Renal cortical epithelial cell (primary cell): Measurements from ENCODE around the gene PARP4. TPM values are rescaled to one million over a fixed set of nuclear protein-coding genes. Genes with fewer than 3 reads are reported as not detected.
"Not testable (repeated sequence)": the region's sequence is repeated elsewhere in the genome, so short reads cannot be mapped to it uniquely, and the experiment has no call there.

Source experiments
- DNase-seq: peaks from one replicate; pipeline ENCODE4 v3.0.0-alpha.2; 2011; ENCODE audit warnings: low read depth
- total RNA-seq: library from RNA; depleted of rRNA; stranded (reverse); fragments of >200 nt; gene quantifications from 2 replicates; pipeline ENCODE4 v1.2.3, GENCODE V29; 2014

Gene PARP4
- total RNA-seq, 1 donor from 2014 or later = 124 TPM

DNA sequence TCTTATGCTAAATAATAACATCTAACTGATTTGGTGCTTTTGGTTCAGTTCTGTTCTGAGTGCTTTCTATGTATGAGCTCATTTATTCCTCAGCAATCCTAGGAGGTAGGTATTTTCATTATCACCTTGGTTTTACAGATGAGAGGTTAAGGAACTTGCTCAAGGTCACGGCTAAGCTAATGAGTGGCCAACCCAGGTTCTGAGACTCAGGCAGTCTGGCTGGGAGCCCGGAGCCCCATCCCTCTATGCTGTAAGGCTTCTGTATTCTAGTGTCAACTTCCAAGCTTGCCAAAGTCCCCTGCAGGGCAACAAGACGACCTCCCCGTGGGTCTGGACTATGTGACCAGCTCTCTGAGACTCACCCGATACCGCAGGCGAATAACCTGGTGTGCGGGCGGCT is 60.5 kb downstream of the PARP4 start:
- peak; percentile 52 for DNase-seq

DNA sequence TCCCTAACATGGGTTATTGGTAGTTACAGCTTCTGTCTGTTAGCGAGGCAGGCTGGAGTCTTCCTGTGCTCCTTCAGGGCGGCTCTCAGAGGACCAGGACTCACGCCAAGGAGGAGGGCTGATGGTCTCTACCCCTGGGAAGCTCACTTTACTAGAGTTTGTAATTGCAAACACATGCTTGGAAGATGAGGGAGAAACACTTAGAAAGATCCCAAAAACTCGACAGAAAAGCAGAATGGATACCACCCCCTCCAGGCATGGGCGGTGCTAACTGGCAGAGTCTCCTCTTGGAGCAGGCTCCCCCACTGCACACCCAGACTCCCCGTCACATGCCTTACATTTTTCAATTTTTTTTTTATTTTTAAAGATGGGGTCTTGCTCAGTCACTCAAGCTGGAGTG is 62.0 kb downstream of the PARP4 start:
- DNase-seq = no peak

GRCh38 chr13:24444851-24445250 is 67.7 kb downstream of the PARP4 start:
- DNase-seq = not testable (repeated sequence)

- no peak for DNase-seq
These were observed 69.2 kb downstream of the PARP4 start for GRCh38 chr13:24443366-24443765.

DNA sequence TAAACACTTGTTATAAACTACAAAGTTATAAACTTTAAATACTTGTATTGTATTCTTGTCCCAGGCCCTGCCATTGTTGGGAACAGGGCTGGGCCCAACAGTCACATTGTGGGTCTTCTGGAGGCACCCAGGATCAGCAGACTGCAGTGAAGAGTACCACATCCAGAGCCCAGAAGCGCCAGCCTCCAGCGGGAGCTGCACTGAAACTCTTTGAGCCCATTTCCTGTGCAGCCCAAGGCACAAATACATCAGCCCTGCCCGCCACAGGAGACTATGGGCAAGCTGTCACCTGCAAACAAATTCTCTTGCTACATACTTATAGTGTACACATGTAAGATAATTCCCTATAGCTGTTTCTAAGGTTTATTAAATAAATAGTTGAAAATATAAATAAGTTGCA is 86.5 kb downstream of the PARP4 start:
- not testable (repeated sequence) for DNase-seq

- DNase-seq = not testable (repeated sequence)
These were observed 92.9 kb downstream of the PARP4 start for GRCh38 chr13:24419668-24420067.

DNA sequence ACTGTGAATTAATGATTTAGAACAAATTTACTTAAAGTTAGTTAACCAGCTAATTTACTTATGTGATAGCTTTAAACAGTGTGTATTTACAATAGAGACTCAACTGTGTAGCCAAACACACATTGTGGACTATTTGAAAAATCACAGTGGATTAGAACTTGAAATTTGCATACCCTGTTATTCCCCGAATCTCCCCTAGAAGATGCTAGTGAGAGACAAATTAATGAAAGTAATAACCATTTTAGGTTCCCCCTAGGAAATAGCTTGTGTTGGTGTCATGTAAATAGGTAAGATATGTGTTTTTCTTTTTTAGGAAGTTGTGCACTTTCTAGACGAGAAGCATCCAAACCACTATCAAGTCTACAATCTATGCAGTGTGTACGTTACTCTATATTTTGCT is 104.7 kb downstream of the PARP4 start:
- no peak for DNase-seq

GRCh38 chr13:24406524-24406923 is 106.1 kb downstream of the PARP4 start:
- no peak for DNase-seq

DNA sequence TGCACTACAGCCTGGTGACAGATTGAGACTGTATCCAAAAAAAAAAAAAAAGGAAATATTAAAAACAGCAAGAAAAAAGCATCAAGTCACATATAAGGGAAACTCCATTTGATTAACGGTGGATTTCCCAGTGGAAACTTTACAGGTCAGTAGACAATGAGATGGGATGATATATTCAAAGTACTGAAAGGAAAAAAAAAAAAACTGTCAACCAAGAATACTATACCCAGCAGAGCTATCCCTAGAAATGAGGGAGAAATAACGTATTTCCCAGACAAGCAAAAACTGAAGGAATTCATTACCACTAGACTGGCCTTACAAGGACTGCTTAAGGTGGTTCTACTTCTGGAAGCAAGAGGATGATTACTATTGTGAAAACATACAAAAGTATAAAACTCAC is 115.8 kb downstream of the PARP4 start:
- DNase-seq = no peak

DNA sequence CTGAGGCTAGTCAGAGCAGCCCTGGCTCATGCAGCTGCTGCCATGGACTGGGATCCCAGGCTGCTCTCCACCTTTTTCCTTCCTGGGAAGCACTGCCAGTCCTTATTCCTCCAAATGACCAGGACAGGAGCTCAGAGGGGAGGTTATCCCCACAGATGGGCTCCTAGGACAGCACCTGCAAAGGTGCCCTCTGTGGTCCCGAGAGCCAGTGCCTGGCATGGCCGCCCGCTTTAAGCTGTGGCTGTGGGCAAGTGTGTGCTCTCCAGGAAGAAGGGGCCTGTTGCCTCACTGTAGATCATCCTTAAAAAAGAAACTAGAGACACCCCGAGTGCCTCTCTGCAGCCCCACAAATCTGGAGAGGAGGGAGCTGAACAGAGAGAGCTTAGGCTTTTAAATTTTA is 119.6 kb downstream of the PARP4 start:
- DNase-seq = no peak

DNA sequence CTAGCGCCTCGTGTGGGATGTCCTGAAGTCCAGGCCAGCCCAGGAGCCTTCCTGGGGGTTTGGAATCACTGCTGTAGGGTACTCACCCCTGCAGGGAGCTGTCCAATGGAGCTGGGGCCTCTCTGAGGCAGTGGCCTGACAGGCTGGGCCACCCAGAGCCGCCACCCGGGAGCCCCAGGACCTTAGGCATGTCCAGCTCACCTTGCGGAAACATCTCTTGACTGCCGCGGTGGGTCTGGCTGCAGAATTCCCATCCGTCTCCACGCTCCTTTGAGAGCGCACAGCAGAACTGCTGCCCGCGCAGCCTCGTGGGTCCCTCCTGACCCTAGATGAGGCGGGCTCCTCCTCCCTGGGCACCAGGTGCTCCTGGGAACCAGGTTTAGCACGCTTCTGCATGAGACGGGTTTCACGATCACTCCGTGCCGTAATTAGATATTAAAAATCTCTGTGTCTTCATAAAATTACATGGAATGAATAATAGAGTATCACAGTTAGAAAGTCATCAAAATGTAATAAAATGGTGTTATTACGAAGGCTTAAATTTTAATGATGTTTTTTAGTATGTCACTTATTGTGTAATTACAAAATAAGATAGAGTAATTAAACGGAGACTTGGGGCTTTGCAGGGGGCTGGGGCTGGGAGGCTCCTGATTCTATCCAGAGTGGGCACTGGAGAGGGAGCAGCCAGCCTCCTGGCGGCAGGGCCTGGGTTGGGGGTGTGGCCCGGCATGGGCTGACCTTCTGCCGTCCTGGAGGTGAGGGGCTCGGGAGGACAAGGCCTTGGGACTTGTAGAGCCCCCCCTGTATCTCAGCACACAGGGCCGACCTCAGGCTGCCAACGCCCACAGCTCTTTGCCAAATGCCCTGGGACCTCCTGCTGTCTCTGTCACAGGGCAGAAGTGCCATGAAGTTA is 120.6 kb downstream of the PARP4 start:
- DNase-seq = not testable (repeated sequence)

DNA sequence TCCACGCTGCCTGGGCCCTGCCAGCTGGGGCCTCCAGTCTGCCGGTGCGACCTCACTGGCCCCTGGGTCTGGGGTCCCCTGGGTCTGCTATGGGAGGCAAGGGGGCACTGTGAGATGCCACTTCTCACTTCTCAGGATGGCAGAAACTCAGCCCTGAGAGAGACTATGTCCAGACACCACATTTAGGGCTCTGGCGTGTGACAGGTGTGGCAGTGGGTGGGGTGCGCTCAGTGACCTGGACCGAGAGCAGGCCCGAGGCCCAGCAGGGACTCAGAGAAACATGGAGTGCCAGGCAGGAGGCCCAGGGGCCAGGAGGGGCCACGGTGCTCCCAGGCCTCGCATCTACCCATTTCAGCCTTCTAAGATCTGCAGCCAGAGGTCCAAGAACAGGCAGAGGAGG is 121.8 kb downstream of the PARP4 start:
- DNase-seq = not testable (repeated sequence)

GRCh38 chr13:24389506-24389905 is 123.1 kb downstream of the PARP4 start:
- no peak for DNase-seq

DNA sequence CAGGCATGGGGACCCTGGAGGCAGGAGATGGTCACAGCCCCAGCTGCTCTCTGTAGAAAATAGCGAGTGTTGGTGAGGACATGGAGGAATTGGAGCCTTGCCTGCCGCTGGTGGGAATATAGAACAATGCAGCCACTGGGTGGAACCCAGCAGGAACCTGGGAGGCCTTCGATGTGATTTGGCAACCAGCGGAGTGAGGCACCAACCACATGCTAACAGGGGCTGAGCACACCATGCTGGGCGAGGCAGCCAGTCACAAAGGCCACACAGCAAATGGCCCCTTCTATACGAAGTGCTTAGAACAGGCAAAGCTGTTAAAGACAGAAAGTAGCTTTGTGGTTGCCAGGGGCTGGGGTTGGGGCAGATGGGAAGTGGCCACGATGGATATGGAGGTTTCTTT is 123.8 kb downstream of the PARP4 start:
- not testable (repeated sequence) for DNase-seq

- DNase-seq = no peak
These were observed 125.5 kb downstream of the PARP4 start for GRCh38 chr13:24386816-24387708.

GRCh38 chr13:24385902-24386301 is 126.7 kb downstream of the PARP4 start:
- DNase-seq = no peak

DNA sequence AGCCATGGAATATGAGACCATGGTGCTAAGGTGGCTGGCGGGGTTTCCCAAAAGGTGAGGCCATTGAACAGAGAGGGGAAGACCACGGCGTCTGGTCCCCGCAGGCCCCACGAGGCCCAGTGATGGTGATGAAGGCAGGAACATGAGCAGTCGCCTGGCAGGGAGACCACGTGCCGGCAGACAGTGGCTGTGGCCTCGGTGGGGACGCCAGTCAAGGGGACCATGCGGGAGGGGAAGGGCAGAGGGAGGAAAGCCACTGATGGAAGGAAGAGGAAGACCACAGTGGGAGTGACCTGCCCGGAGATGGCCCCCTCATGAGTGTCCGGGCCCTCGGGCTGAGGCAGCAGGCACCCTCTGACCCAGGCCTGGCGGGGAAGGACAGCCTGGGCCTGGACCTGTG is 127.6 kb downstream of the PARP4 start:
- DNase-seq = not testable (repeated sequence)

- not testable (repeated sequence) for DNase-seq
These were observed 128.5 kb downstream of the PARP4 start for GRCh38 chr13:24384091-24384490.

- no peak for DNase-seq
These were observed 130.9 kb downstream of the PARP4 start for GRCh38 chr13:24381541-24382265.

GRCh38 chr13:24380881-24381280 is 131.7 kb downstream of the PARP4 start:
- peak; percentile 10 for DNase-seq

DNA sequence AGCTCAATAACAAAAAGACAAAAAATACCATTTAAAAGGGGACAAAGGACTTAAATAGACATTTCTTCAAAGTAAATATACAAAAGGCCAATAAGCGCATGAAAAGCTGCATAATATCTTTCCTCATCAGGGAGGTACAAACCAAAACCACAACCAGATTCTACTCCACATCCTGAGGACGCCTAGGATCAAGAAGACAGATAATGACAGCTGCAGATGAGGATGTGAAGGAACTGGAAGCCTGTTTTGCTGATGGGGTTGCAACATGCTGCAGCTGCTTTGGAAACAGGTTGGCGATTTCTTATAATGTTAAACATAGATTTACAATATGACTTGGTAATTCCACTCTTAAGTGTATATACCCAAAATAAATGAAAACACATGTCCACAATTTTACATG is 132.4 kb downstream of the PARP4 start:
- not testable (repeated sequence) for DNase-seq

- not testable (repeated sequence) for DNase-seq
These were observed 141.3 kb downstream of the PARP4 start for GRCh38 chr13:24371273-24371672.
